ENCODE results near the gene NELL2. TPM values are rescaled to one million over a fixed set of nuclear protein-coding genes. Genes with fewer than 3 reads are reported as not detected.

NELL2 gene
- total and polyA plus RNA-seq, 2 donors (not counting 1 experiment from before 2014, with no cell fraction given): 0.17 TPM; not detected in 1

DNA sequence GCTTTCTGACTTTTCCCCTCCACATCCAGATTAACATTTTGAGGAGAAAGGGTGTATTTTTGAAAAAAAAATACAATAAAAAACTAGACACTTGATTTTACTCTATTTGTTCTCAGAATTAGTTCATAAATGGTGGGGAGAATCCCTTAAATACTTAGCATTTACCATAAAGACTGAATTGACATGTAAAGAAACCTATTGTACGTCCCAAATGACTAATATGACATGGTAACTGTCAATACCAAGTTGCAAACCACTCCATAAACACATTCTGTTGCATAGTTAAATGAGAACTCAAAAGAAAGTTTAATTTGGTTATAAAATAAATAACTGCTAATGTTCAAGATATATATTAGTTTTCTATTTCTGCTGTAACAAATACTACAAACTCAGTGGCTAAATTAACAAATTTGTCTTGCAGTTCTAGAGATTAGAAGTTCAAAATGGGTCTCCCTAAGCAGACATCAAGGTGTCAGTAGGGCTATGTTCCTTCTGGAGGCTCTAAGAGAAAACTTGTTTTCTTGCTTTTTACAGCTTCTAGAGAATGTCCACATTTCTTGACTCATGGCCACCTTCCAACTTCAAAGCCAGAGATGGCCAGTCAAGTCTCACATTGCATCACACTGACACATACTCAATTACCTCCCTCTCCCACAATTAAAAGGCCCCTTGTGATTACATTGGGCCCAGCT lies 16.0 kb downstream of the NELL2 start:
- no peak overlapping the region for H3K27ac ChIP-seq (ENCODE audit: insufficient read depth, low read length)
- no peaks in the 10 kb centered on the region for H3K27me3 ChIP-seq (ENCODE audit: control insufficient read depth, insufficient read depth, low read length)
- H3K4me3 ChIP-seq (replicated peaks in 1 of 4; ENCODE audit: control extremely low read depth in 1 of 4, insufficient read depth in 1 of 4, low read depth in 3 of 4, low read length in 4 of 4): no peak overlapping the region
- H4K20me1 ChIP-seq (ENCODE audit: control insufficient read depth, extremely low read depth, insufficient read depth, low read length): no peaks in the 10 kb centered on the region
- no peaks in the 10 kb centered on the region for H3K36me3 ChIP-seq (ENCODE audit: control insufficient read depth, insufficient read depth, low read length)
- H3K9ac ChIP-seq (ENCODE audit: insufficient read depth, low read length): no peak overlapping the region
- DNase-seq (ENCODE audit: low read depth in 2 of 2): no peak
- H3K4me1 ChIP-seq (ENCODE audit: control insufficient read depth, extremely low read depth, insufficient read depth, low read length): no peaks in the 10 kb centered on the region
- no peak overlapping the region for H3K4me2 ChIP-seq (ENCODE audit: extremely low read depth, insufficient read depth, low read length)
- no peak for TF ChIP-seq EZH2 (IDR thresholded peaks at IDR 0.05; ENCODE audit: low read length, missing control alignments)
- TF ChIP-seq, protein P1, sequence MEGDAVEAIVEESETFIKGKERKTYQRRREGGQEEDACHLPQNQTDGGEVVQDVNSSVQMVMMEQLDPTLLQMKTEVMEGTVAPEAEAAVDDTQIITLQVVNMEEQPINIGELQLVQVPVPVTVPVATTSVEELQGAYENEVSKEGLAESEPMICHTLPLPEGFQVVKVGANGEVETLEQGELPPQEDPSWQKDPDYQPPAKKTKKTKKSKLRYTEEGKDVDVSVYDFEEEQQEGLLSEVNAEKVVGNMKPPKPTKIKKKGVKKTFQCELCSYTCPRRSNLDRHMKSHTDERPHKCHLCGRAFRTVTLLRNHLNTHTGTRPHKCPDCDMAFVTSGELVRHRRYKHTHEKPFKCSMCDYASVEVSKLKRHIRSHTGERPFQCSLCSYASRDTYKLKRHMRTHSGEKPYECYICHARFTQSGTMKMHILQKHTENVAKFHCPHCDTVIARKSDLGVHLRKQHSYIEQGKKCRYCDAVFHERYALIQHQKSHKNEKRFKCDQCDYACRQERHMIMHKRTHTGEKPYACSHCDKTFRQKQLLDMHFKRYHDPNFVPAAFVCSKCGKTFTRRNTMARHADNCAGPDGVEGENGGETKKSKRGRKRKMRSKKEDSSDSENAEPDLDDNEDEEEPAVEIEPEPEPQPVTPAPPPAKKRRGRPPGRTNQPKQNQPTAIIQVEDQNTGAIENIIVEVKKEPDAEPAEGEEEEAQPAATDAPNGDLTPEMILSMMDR (conservative IDR thresholded peaks at IDR 0.05 in 1 of 2, IDR thresholded peaks at IDR 0.05 in 1 of 2; ENCODE audit: low read depth in 1 of 2, low read length in 2 of 2): no peak
- H3K9me3 ChIP-seq (ENCODE audit: control insufficient read depth, insufficient read depth, low read depth, low read length): no peaks in the 10 kb centered on the region
- no peaks in the 10 kb centered on the region for H3K79me2 ChIP-seq (ENCODE audit: control insufficient read depth, insufficient read depth, low read length)
- no peak overlapping the region for H2AFZ ChIP-seq (ENCODE audit: low read length)

- Histone ChIP-seq H3K4me1 (ENCODE audit: control insufficient read depth, extremely low read depth, insufficient read depth, low read length) (no peaks in the 10 kb centered on the region), H3K27me3 (ENCODE audit: control insufficient read depth, insufficient read depth, low read length) (no peaks in the 10 kb centered on the region), H2AFZ (ENCODE audit: low read length) (no peak overlapping the region), H4K20me1 (ENCODE audit: control insufficient read depth, extremely low read depth, insufficient read depth, low read length) (no peaks in the 10 kb centered on the region), H3K27ac (ENCODE audit: insufficient read depth, low read length) (no peak overlapping the region), H3K79me2 (ENCODE audit: control insufficient read depth, insufficient read depth, low read length) (no peaks in the 10 kb centered on the region), H3K4me3 (replicated peaks in 1 of 4; ENCODE audit: control extremely low read depth in 1 of 4, insufficient read depth in 1 of 4, low read depth in 3 of 4, low read length in 4 of 4) (no peak overlapping the region), H3K9ac (ENCODE audit: insufficient read depth, low read length) (no peak overlapping the region), H3K4me2 (ENCODE audit: extremely low read depth, insufficient read depth, low read length) (no peak overlapping the region), H3K36me3 (ENCODE audit: control insufficient read depth, insufficient read depth, low read length) (no peaks in the 10 kb centered on the region), H3K9me3 (ENCODE audit: control insufficient read depth, insufficient read depth, low read depth, low read length) (no peaks in the 10 kb centered on the region)
- no peak for DNase-seq (ENCODE audit: low read depth in 2 of 2)
- TF ChIP-seq, protein P1 (conservative IDR thresholded peaks at IDR 0.05 in 1 of 2, IDR thresholded peaks at IDR 0.05 in 1 of 2; ENCODE audit: low read depth in 1 of 2, low read length in 2 of 2): no peak
- TF ChIP-seq EZH2 (IDR thresholded peaks at IDR 0.05; ENCODE audit: low read length, missing control alignments): no peak
These were observed 17.8 kb downstream of the NELL2 start for GRCh38 chr12:44858226-44858855.

GRCh38 chr12:44852483-44852882 lies 23.6 kb downstream of the NELL2 start:
- H3K4me3 ChIP-seq (replicated peaks in 1 of 4; ENCODE audit: control extremely low read depth in 1 of 4, insufficient read depth in 1 of 4, low read depth in 3 of 4, low read length in 4 of 4): no peak overlapping the region
- H3K4me1 ChIP-seq (ENCODE audit: control insufficient read depth, extremely low read depth, insufficient read depth, low read length): no peaks in the 10 kb centered on the region
- TF ChIP-seq, protein P1 (conservative IDR thresholded peaks at IDR 0.05 in 1 of 2, IDR thresholded peaks at IDR 0.05 in 1 of 2; ENCODE audit: low read depth in 1 of 2, low read length in 2 of 2): no peak
- TF ChIP-seq EZH2 (IDR thresholded peaks at IDR 0.05; ENCODE audit: low read length, missing control alignments): no peak
- no peaks in the 10 kb centered on the region for H4K20me1 ChIP-seq (ENCODE audit: control insufficient read depth, extremely low read depth, insufficient read depth, low read length)
- no peaks in the 10 kb centered on the region for H3K79me2 ChIP-seq (ENCODE audit: control insufficient read depth, insufficient read depth, low read length)
- H3K9me3 ChIP-seq (ENCODE audit: control insufficient read depth, insufficient read depth, low read depth, low read length): no peaks in the 10 kb centered on the region
- H3K9ac ChIP-seq (ENCODE audit: insufficient read depth, low read length): no peak overlapping the region
- H3K36me3 ChIP-seq (ENCODE audit: control insufficient read depth, insufficient read depth, low read length): no peaks in the 10 kb centered on the region
- no peak overlapping the region for H3K27ac ChIP-seq (ENCODE audit: insufficient read depth, low read length)
- no peak overlapping the region for H2AFZ ChIP-seq (ENCODE audit: low read length)
- DNase-seq (ENCODE audit: low read depth in 2 of 2): no peak
- H3K27me3 ChIP-seq (ENCODE audit: control insufficient read depth, insufficient read depth, low read length): no peaks in the 10 kb centered on the region
- no peak overlapping the region for H3K4me2 ChIP-seq (ENCODE audit: extremely low read depth, insufficient read depth, low read length)
